ENCODE results near the gene NR1H2.
"Not testable (repeated sequence)": the region's sequence is repeated elsewhere in the genome, so short reads cannot be mapped to it uniquely, and the experiment has no call there.

Gene NR1H2

DNA sequence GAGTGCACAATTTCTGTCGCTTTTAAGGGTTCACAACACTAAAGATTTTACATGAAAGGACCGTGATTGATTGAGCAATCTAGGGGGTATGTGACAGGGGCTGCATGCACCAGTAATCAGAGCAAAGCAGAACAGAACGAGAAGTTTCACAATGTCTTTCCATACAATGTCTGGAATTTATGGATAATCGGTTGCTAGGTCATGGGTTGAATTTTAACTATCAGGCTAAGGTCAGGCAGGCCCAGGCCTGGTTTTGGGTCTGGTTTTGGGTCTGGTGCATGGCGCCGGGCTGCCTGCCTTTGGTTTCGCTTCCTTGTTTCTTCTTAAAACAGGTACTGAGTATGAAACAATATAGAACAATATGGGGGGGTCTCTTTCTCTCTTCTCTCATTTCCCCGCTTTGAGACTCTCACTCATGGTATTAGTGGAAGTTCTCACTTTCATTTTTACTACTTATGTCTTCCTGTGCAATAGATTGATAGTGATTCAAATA is 29.1 kb upstream of the NR1H2 start:
- not testable (repeated sequence) for DNase-seq

DNA sequence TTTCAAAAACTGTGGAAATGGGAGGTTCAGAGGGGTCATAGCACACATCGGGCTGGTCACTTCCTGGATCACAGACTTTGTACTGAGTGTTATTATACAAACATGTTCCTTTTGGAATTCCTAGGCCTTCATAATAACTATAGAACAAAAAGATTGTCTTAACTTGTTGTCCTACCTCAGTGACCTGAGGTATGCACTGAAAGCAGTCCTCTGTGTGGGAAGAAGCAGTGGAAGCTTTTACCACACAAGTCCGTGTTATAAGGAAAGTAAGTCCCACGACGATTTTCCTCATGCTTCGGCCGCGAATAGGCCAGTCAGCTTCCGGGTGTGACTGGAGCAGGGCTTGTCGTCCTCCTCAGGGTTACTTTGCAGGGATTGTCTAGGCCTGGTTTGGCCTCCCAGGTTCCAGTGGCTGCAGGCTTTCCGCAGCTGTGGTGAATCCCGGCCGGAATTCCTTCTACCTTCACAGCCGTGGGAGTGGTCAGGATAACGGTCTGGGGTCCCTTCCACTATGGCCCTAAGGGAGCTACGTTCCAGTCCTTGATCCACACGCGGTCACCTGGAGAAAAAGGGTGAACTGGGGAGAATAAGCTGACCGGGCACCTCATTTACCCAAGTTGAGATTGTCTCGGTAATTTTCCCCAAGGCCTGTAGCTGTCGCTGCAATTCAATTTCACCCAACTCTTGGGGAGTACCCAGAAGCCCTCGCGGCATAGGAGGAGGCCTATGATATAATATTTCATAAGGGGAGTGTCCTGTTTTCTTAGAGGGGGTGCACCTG is 26.8 kb upstream of the NR1H2 start:
- no peak for DNase-seq

- no peak for DNase-seq
Observed at GRCh38 chr19:50352242-50352641, 24.0 kb upstream of the NR1H2 start.

DNA sequence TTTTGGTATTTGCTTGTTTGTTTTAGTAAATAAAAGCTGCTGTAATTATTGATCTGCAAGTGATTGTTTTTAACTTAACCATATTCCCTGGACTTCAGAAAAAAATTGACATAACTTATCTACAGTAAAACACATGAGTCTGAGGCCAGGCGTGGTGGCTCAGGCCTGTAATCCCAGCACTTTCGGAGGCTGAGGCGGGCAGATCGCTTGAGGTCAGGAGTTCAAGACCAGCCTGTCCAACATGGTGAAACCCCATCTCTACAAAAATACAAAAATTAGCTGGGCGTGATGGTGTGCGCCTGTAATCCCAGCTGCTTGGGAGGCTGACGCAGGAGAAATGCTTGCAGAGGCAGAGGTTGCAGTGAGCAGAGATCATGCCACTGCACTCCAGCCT is 22.8 kb upstream of the NR1H2 start:
- DNase-seq = not testable (repeated sequence)

DNA sequence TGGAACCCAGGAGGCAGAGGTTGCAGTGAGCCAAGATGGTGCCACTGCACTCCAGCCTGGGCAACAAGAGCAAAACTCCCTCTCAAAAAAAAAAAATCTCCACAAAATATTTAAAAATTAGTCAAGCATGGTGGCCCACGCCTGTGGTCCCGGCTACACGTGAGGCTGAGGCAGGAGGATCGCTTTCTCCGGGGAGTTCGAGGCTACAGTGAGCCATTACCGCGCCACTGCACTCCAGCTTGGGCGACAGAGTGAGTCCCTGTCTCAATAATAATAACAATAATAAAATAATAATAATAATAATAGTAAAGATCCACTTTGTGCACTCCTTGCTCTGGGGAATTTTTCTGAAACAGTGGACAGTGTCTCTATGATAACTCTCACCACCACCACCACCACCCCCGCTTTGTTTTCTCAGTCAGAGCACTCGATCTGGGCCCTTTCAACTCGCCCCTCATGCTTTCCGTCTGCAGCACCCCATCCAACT is 19.5 kb upstream of the NR1H2 start:
- DNase-seq = no peak

GRCh38 chr19:50357178-50358100 is 18.8 kb upstream of the NR1H2 start:
- peak; percentile 78 to 79 for DNase-seq

DNA sequence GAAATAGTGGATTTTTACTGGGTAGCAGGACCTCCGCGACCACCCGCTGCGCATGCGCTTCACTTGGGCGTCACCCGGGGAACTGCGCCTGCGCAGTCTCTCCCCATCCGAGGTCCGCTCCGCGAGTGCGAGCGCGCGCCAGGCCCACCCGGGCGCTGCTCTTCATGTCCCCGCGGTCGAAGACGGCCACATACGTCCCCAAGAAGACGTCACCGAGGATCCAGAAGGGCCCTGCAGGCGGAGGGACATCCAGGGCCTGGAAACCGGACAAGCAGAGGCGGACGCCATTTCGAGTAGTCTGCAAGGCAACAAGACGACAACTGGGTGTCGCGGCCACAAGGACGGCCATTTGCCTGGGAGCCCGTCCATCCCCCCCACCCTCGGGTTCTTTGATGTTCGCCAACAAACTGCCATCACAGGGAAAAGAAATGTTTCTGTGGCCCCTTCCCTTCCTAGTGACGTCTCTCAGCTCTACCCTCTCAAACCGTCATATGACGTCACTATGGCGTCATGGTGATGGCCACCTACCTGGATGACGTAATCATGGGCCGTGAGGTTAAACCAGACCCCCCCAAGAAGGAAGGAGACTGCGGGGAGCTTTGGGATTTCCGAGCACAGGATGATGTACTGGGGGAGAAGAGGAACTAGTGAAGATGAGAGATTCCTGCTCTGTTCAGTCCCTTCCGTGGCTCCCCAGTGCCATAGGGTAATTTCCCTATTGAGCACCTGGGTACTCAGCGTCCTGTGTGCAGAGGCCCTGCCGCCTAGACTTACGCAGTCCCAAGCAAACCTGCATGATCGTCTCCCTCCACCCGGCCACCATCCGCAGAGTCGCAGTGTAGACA is 17.6 kb upstream of the NR1H2 start:
- DNase-seq = peak; percentile 59 to 73

DNA sequence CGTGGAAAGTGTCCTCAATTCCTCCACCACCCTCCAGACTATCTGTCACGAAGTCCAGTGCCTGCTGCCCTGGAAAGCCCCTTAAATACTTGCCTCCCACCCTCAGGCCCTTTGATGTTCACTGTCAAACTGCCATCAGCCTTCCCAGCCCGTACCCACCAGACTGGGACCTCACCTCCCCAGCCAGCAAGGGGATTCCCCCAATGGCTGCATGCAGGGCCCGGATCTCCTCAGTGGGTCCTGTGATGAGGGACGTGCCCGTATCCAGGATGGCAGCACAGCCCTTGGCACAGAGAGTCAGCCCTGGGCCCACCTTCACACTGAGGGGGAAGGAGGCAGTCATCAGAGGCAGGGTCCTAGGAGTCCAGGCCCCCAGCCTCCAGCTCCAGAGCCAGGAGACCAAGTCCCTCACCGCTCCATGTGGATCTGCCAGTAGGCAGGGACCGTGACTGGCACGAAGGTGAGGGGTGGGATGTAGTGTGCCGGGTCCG is 16.9 kb upstream of the NR1H2 start:
- DNase-seq = no peak

DNA sequence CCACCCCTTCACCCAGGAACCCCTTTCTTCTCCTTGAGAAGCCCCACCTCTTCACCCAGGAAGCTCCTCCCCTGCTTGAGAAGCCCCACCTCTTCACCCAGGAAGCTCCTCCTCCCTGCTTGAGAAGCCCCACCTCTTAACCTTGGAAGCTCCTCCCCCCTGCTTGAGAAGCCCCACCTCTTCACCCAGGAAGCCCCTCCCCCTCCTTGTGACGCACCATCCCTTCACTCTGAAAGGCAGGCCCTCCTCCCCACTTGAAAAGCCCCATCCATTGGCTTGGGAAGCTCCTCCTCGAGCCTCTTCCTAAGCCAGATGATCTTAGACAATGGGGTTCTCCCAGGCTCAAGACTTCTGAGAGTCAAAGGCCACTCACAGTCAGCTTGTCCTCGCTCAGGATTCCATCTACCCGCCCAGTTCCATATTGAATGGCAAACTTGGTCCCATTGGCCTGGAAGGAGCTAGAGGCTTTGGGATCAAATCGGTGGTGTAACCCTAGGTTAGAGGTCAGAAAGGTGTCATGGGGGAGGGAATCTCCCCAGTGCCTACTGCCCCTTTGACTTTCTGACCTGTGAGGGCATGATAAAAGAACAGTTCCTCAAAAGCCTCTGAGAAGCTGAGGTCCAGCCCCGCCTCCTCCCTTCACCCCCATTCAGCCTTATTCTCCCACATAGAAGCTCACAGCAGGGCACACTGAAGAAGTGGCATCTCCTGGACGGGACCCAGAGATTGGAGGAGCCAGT is 14.8 kb upstream of the NR1H2 start:
- DNase-seq = no peak

- no peak for DNase-seq
Observed at GRCh38 chr19:50362030-50362412, 14.2 kb upstream of the NR1H2 start.

- DNase-seq = peak; percentile 45
Observed at GRCh38 chr19:50362656-50363424, 13.4 kb upstream of the NR1H2 start.

DNA sequence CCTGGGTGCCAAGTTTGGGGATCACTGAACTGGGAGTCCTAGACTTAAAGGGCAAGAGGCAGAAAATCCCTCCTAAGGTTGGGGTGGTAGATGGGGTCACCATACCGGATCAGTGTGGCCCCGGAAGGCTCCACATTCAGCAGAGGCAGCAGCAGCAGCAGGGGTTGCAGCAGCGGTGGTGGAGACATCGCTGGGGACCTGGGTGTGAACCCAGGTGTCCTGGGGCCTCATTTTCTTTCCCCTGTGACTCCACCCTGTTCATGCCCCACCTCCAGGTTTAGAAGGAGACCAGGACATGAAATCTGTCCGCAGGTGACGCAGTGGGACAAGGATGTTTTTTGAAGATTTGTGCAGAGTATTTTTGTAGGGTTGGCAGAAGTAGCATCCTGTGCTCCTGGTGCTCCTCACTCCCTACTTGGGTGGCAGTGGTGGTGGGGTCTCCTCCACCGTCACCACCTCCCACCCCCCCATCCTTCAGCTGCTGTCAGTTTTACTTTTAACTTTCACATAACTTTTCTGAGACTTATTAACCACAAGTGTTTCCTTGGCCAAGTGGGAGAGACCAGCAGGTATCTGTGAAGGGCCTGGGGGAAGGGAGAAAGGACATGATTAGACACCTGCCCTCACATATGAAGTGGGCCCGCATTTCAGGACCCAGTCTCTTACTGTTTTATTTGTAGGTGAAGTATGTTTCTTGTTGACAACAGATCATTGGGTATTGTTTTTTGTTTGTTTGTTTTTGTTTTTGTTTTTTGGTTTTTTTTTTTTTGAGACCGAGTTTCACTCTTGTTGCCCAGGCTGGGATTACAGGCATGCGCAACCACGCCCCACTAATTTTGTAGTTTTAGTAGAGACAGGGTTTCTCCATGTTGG is 10.6 kb upstream of the NR1H2 start, which contains the start of gene NAPSA:
Gene NAPSA (minus strand): TSS at position 206 of the 873 bp plus-strand sequence. CDS start 18 bp downstream, at position 188.
- DNase-seq = no peak

DNA sequence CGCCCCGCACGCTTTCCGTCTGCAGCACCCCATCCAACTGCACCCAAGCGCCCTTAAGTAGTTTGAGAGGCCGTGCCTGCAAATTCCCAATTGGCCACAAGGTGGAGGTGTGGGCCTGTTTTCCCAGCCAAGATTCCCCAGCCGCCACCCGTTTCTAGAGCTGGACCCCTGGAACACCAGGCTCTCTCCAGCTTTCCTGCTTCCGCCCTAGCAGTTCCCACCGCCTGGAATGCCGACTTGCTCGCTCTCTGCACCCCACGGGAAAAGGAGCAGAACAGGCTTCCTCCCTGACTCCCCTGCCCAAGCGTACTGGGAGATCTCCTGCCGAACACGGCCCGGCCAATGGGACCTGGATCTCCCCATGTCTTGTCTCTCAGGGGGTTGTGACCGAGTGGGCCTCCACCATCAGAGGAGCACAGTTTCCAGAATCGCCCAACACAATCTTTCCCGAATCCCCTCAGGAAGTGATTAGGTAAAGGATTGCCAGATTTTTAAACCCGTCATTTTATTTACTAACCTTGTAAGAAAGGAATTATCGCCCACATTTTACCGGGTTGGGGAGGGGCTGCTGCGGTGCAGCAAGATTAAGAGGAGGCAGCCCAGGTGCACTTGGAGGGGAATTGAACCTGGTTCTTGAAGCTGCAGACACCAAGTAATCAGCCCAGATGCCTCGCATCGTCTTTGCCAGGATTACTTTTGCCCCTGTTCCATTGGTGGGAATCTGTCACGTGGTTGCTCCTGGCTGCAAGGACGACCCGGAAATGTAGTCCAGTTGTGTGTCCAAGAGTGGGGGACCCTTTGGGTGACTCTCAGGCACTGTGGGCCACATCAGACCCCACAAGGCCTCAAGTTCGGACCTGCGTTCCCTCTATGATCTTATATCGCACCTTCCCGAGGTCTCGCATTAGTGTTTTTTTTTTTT is 7.3 kb upstream of the NR1H2 start:
- DNase-seq = peak; percentile 72 to 76

GRCh38 chr19:50371914-50372475 is 4.3 kb upstream of the NR1H2 start:
- no peak for DNase-seq

DNA sequence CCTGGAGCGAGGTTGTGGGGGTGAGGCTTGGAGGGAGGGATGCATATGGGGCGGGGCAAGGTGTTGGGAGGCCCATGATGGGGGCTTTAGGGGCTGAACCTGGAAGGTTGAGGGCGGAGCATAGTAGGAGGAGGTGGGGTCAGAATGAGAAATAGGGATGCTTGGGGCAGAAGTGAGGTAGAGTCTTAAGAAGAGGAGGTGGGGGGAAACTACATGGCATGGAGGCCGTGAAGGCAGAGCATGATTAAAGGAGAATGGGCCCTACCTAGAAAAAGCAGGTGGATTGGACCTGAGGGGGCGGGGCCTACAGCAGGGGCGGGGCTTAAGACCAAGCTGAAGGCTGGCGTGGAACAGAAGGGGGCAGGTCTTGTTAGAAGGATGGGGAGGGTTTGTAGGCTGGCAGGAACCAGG is 799 bp downstream of the NR1H2 start:
- DNase-seq = peak; percentile 48 to 56

DNA sequence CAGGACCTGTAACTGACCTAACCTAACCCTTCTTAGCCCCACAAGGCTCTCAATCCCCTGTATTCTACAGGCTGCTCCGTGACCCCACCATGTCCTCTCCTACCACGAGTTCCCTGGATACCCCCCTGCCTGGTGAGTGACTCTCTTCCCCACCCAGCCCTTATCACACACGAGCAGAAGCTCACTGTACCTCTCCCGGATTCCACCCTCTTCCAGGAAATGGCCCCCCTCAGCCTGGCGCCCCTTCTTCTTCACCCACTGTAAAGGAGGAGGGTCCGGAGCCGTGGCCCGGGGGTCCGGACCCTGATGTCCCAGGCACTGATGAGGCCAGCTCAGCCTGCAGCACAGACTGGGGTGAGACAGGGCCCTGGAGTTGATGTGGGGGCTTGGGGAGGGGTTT is 1.3 kb downstream of the NR1H2 start:
- DNase-seq = no peak

DNA sequence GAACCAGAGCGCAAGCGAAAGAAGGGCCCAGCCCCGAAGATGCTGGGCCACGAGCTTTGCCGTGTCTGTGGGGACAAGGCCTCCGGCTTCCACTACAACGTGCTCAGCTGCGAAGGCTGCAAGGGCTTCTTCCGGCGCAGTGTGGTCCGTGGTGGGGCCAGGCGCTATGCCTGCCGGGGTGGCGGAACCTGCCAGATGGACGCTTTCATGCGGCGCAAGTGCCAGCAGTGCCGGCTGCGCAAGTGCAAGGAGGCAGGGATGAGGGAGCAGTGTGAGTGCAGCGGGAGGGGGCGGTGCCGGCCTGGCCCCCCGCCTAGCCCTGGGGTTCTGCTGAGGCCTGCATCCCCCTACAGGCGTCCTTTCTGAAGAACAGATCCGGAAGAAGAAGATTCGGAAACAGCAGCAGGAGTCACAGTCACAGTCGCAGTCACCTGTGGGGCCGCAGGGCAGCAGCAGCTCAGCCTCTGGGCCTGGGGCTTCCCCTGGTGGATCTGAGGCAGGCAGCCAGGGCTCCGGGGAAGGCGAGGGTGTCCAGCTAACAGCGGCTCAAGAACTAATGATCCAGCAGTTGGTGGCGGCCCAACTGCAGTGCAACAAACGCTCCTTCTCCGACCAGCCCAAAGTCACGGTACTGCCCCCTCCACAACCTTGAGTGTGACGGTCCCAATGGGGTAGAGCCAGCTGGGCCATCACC is 2.1 kb downstream of the NR1H2 start:
- no peak for DNase-seq

DNA sequence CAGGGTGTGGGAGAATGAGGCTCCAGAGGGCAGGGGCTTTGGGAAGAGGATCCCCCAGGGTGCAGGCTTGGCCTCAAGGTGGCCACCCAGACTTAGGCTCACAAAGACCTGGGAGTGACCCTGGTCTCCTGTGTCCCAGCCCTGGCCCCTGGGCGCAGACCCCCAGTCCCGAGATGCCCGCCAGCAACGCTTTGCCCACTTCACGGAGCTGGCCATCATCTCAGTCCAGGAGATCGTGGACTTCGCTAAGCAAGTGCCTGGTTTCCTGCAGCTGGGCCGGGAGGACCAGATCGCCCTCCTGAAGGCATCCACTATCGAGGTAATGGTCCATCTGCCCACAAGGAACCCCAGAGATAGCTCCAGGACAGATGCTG is 2.6 kb downstream of the NR1H2 start:
- no peak for DNase-seq
